ENCODE data around the gene ERN1. TPM values are rescaled to one million over a fixed set of nuclear protein-coding genes. Genes with fewer than 3 reads are reported as not detected.
"Not testable (repeated sequence)": the region's sequence is repeated elsewhere in the genome, so short reads cannot be mapped to it uniquely, and the experiment has no call there.

ERN1 gene
- total and polyA plus RNA-seq, 3 experiments from 2014 or later, result 24.7 to 92.1 (median 25.5) TPM

DNA sequence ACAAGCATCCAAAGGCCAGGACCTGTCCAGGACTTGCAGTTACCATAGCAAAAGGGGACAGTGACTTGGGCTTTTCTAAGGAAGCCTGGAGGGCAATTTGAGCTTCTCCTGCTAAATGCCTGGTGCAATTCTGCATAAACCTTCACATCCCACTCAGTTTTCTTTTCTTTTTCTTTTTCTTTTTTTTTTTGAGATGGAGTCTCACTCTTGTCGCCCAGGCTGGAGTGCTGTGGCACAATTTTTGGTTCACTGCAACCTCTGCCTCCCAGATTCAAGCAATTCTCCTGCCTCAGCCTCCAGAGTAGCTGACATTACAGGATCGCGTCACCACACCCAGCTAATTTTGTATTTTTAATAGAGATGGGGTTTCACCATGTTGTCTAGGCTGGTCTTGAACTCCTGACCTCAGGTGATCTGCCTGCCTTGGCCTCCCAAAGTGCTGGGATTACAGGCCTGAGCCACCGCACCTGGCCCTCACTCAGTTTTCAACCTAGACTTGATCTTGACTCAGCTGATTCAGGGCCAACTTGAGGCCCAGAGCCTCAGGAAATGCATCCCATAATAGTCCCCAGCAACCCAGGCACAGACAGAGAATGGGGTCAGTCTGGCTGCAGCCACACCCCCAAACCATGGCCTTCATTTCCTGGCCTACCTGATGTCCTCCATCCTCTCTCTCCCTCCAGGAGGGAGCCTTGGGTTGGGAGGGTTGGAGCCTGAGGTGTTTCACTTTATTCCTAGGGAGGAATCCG, 122.7 kb downstream of the ERN1 start:
- not testable (repeated sequence) for H3K9me3 ChIP-seq (ENCODE audit: low read length); H3K4me3 ChIP-seq (ENCODE audit: low read length); H3K27me3 ChIP-seq (ENCODE audit: insufficient read depth, low read length, poor library complexity, severe bottlenecking); H3K27me3 Mint-ChIP-seq; H3K9me3 Mint-ChIP-seq; H3K27ac ChIP-seq (ENCODE audit: low read depth, low read length); DNase-seq
- ChIA-PET POLR2A (interaction anchor here (1.3 kb wide), 1 partner anchor 13 kb away, joined by 3 read pairs; the partner anchor contains the start of gene ICAM2), CTCF (interaction anchor here (0.8 to 2.7 kb wide), 5 partner anchors 18 to 126 kb away, joined by 3 to 13 read pairs (median 3); no protein-coding TSS in a partner anchor)
- H3K36me3 ChIP-seq (ENCODE audit: insufficient read depth, low read length), result peaks cover 30% of the 10 kb centered on the region
- peaks cover 55% of the 10 kb centered on the region for H3K4me1 ChIP-seq (ENCODE audit: insufficient read depth, low read length)
- Mint-ChIP-seq H3K4me3 (peak overlapping the region in 1 of 7 donors; percentile 23), H3K36me3 (peaks cover 4 to 86% (median 19%) of the 10 kb centered on the region in 3 donors), H3K4me1 (peaks cover 55 to 67% (median 57%) of the 10 kb centered on the region in 3 donors), H3K27ac (peak overlapping the region in 7 of 8 donors; percentile 58 to 91 (median 70))

DNA sequence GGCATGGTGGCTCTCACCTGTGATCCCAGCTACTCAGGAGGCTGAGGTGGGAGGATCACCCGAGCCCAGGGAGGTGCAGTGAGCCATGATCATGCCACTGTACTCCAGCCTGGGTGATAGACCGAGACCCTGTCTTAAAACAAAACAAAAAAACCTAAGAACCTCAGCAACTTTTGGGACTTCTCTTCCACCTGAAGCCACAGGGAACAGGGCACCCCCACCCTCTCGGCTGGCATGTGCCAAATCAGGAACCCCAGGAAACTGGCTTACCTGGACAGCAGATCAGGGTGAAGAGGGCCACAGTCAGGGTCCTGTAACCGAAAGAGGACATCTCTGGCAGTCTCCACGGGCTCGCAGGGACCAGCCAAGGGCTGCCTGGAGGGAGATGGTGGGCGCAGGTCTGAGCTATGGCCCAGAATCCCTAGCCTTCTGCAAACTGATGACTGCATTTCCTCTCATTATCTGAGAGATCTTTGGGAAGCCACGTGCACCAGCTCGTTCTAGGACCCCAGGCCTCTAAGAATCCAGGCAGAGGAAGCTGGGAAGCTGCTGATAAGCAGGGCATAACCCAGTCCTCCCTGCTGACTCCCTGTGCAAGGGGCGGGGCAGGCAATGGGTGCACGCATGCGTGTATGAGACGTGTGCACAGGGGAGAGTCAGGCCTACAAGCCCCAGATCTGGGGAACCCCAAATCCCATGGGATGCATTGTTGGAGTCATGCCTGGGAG, 123.4 kb downstream of the ERN1 start:
- POLR2A ChIA-PET, result interaction anchor here (1.3 kb wide), 1 partner anchor 14 kb away, joined by 3 read pairs; the partner anchor contains the start of gene ICAM2
- Histone ChIP-seq H3K27ac (ENCODE audit: low read depth, low read length) (peak overlapping the region; percentile 72), H3K4me1 (ENCODE audit: insufficient read depth, low read length) (peaks cover 49% of the 10 kb centered on the region), H3K36me3 (ENCODE audit: insufficient read depth, low read length) (peaks cover 30% of the 10 kb centered on the region), H3K27me3 (ENCODE audit: insufficient read depth, low read length, poor library complexity, severe bottlenecking) (no peaks in the 10 kb centered on the region), H3K4me3 (ENCODE audit: low read length) (no peak overlapping the region), H3K9me3 (ENCODE audit: low read length) (no peaks in the 10 kb centered on the region)
- no peak for DNase-seq
- no peaks in the 10 kb centered on the region for H3K27me3 Mint-ChIP-seq
- CTCF ChIA-PET, result interaction anchor here (0.8 to 2.7 kb wide), 9 partner anchors 10 to 158 kb away, joined by 3 to 13 read pairs (median 4); no protein-coding TSS in a partner anchor
- no peaks in the 10 kb centered on the region for H3K9me3 Mint-ChIP-seq
- peak overlapping the region in 4 of 8 donors; percentile 29 to 91 (median 68) for H3K27ac Mint-ChIP-seq
- H3K4me1 Mint-ChIP-seq, result peaks cover 49 to 61% (median 52%) of the 10 kb centered on the region in 3 donors
- H3K36me3 Mint-ChIP-seq, result peaks cover 4 to 88% (median 17%) of the 10 kb centered on the region in 3 donors
- H3K4me3 Mint-ChIP-seq, result peak overlapping the region in 1 of 7 donors; percentile 23

DNA sequence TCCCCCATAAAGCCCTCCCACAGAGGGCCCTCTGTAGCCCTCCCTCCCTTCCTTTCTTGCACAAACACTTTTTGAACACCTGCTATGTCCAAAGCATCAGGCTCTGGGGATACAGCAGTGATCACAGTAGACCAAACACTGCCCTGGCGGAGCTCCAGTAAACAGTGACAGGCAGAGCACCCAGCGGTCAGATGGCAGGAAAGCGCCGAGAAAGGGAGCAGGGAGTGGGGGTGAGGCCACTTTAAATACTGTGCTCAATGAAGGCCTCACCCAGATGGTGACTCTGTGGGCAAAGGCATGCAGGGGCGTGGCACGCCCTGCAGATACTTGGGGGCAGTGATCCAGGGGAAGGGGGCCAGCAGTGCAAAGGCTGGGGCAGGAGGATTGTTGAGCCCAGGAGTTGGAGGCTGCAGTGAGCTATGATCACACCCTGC, 124.2 kb downstream of the ERN1 start:
- peaks cover 42% of the 10 kb centered on the region for H3K4me1 ChIP-seq (ENCODE audit: insufficient read depth, low read length)
- H3K4me1 Mint-ChIP-seq, result peaks cover 42 to 53% (median 44%) of the 10 kb centered on the region in 3 donors
- H3K27ac ChIP-seq (ENCODE audit: low read depth, low read length), result peak overlapping the region; percentile 72
- H3K9me3 ChIP-seq (ENCODE audit: low read length), result no peaks in the 10 kb centered on the region
- ChIA-PET POLR2A (no interaction called here), CTCF (interaction anchor here (0.9 to 2.7 kb wide), 8 partner anchors 9 to 157 kb away, joined by 3 to 13 read pairs (median 4); no protein-coding TSS in a partner anchor)
- H3K4me3 Mint-ChIP-seq, result peak overlapping the region in 1 of 7 donors; percentile 4
- H3K27me3 ChIP-seq (ENCODE audit: insufficient read depth, low read length, poor library complexity, severe bottlenecking), result no peaks in the 10 kb centered on the region
- peak overlapping the region in 7 of 8 donors; percentile 29 to 93 (median 58) for H3K27ac Mint-ChIP-seq
- DNase-seq, result no peak
- H3K9me3 Mint-ChIP-seq, result no peaks in the 10 kb centered on the region
- peaks cover 30% of the 10 kb centered on the region for H3K36me3 ChIP-seq (ENCODE audit: insufficient read depth, low read length)
- no peaks in the 10 kb centered on the region for H3K27me3 Mint-ChIP-seq
- H3K4me3 ChIP-seq (ENCODE audit: low read length), result no peak overlapping the region
- H3K36me3 Mint-ChIP-seq, result peaks cover 4 to 84% (median 17%) of the 10 kb centered on the region in 3 donors

DNA sequence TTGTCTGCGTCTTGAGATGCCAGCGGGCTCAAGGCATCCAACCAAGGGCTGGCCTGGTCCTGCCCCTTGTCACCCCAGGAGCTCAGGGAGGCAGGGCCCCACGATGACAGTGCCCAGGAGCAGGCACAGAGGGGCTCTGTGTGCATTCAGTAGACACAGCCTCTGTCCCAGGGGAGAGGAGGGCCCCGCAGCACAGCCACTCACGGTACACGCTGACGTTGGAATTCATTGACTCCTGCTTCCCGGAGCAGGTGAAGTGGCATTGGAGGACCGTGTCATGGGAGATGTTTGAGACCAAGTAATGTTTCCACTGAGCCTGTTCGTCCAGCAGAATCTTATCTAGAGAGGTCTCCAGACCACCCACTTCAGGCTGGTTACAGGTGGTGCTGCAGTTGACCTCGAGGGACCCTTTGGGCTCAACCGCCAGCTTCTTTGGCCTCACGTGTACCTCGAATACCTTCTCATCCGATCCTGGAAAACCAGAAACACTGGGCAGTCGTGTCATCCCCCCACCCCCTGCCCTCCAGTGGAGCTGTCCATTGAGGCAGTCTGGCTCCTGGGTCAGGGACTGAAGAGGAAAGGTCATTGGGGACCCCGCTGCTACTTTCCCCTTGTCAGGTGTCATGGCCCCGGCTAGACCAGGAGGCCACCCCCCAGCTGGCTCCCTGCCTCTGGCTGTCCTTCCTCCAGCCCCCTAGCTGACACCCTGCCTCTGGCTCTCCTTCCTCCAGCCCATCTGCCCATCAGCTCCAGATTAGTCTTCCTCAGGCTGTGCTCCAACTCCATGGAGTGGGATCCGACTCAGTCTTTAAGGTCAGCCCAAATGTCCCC, 124.8 kb downstream of the ERN1 start:
- Mint-ChIP-seq H3K4me1 (peaks cover 39 to 49% (median 40%) of the 10 kb centered on the region in 3 donors), H3K36me3 (peaks cover 3 to 80% (median 17%) of the 10 kb centered on the region in 3 donors), H3K4me3 (no peak overlapping the region), H3K27me3 (no peaks in the 10 kb centered on the region), H3K9me3 (no peaks in the 10 kb centered on the region), H3K27ac (peak overlapping the region in 7 of 8 donors; percentile 29 to 93 (median 58))
- Histone ChIP-seq H3K4me1 (ENCODE audit: insufficient read depth, low read length) (peaks cover 36% of the 10 kb centered on the region), H3K27ac (ENCODE audit: low read depth, low read length) (peak overlapping the region; percentile 72), H3K27me3 (ENCODE audit: insufficient read depth, low read length, poor library complexity, severe bottlenecking) (no peaks in the 10 kb centered on the region), H3K36me3 (ENCODE audit: insufficient read depth, low read length) (peaks cover 30% of the 10 kb centered on the region), H3K4me3 (ENCODE audit: low read length) (no peak overlapping the region), H3K9me3 (ENCODE audit: low read length) (no peaks in the 10 kb centered on the region)
- ChIA-PET POLR2A (interaction anchor here (0.5 kb wide), 1 partner anchor 15 kb away, joined by 3 read pairs; the partner anchor contains the start of gene ICAM2), CTCF (interaction anchor here (0.7 to 2.7 kb wide), 10 partner anchors 8 to 156 kb away, joined by 3 to 13 read pairs (median 4); no protein-coding TSS in a partner anchor)
- DNase-seq, result no peak

DNA sequence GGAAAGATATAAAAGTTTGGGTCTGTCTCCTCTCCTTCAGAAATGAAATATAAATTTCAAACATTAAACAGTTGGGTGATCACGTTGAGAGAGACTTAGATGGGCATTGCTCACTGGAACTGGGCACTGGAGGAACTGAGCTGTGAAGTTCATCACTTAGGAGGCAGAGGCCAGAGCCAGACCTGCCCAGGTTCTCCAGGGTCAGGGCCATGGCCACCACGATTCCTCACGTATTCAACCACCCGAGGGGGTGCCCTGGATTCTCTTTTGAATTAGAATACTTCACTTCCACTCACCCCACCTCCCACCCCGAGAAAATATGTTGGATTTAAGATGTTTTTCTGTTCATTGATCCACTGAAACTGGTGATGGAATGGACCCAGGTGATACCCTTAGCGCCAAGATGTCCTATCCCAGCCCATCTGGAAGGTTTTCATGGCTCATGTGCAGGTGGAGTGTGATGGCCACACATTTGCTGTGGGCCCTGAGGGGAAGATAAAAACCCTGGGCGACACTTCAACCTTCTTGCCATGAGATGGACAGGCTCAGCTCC, 125.7 kb downstream of the ERN1 start:
- Mint-ChIP-seq H3K4me3 (no peak overlapping the region), H3K9me3 (no peaks in the 10 kb centered on the region), H3K27me3 (no peaks in the 10 kb centered on the region), H3K4me1 (peaks cover 37 to 49% (median 40%) of the 10 kb centered on the region in 3 donors), H3K36me3 (peaks cover 0 to 72% (median 14%) of the 10 kb centered on the region in 3 donors), H3K27ac (peak overlapping the region in 7 of 8 donors; percentile 11 to 85 (median 60))
- no peaks in the 10 kb centered on the region for H3K9me3 ChIP-seq (ENCODE audit: low read length)
- no peak for DNase-seq
- ChIA-PET CTCF (interaction anchor here (1.0 to 1.6 kb wide), 2 partner anchors 14 to 21 kb away, joined by 4 to 5 read pairs; no protein-coding TSS in a partner anchor), POLR2A (no interaction called here)
- H3K27me3 ChIP-seq (ENCODE audit: insufficient read depth, low read length, poor library complexity, severe bottlenecking), result no peaks in the 10 kb centered on the region
- H3K4me3 ChIP-seq (ENCODE audit: low read length), result no peak overlapping the region
- no peak overlapping the region for H3K27ac ChIP-seq (ENCODE audit: low read depth, low read length)
- H3K4me1 ChIP-seq (ENCODE audit: insufficient read depth, low read length), result peaks cover 36% of the 10 kb centered on the region
- H3K36me3 ChIP-seq (ENCODE audit: insufficient read depth, low read length), result peaks cover 30% of the 10 kb centered on the region

DNA sequence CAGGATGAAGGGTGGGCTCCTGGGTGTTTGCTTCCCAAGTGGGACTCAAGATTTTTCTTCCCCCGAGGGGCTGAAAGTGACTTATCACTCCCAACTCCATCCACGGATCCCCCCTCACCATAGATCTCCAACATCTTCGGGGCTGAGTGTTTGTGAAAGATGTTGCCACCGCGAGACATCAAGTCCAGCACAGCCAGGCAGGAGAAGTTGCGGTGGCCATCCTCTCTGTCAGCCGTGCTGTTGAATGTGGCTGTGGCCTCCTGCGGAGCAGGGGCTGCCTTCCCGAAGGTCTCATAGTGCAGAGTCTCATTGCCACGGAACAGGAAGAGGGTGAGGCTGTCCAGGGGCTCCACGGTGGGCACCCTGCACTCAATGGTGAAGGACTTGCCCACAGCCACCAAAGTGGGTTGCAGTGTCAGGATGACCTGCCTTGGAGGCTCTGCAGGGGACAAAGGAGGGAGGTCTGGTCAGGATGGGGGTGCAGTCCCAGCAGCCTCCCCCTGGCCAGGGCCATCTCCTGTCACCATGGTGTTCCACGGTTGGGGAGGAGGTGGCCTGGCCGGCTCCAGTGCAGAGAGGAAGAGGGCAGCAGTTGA, 126.3 kb downstream of the ERN1 start:
- no peak overlapping the region for H3K4me3 Mint-ChIP-seq
- H3K36me3 ChIP-seq (ENCODE audit: insufficient read depth, low read length), result peaks cover 30% of the 10 kb centered on the region
- no peaks in the 10 kb centered on the region for H3K27me3 Mint-ChIP-seq
- H3K9me3 ChIP-seq (ENCODE audit: low read length), result no peaks in the 10 kb centered on the region
- no peak overlapping the region for H3K4me3 ChIP-seq (ENCODE audit: low read length)
- DNase-seq, result no peak
- peaks cover 0 to 65% (median 11%) of the 10 kb centered on the region in 3 donors for H3K36me3 Mint-ChIP-seq
- H3K27me3 ChIP-seq (ENCODE audit: insufficient read depth, low read length, poor library complexity, severe bottlenecking), result no peaks in the 10 kb centered on the region
- no peak overlapping the region for H3K27ac ChIP-seq (ENCODE audit: low read depth, low read length)
- H3K9me3 Mint-ChIP-seq, result no peaks in the 10 kb centered on the region
- H3K4me1 Mint-ChIP-seq, result peaks cover 37 to 49% (median 39%) of the 10 kb centered on the region in 3 donors
- POLR2A ChIA-PET, result interaction anchor here (0.6 to 7.1 kb wide), 2 partner anchors 17 to 110 kb away, joined by 3 to 67 read pairs; partner anchors contain the start of gene ICAM2
- CTCF ChIA-PET, result interaction anchor here (1.0 to 2.4 kb wide), 3 partner anchors 13 to 85 kb away, joined by 4 to 9 read pairs (median 5); partner anchors contain the start of gene GH1
- H3K27ac Mint-ChIP-seq, result peak overlapping the region in 7 of 8 donors; percentile 42 to 68 (median 57)
- peaks cover 35% of the 10 kb centered on the region for H3K4me1 ChIP-seq (ENCODE audit: insufficient read depth, low read length)
